Measurements from ENCODE around the gene GPD1L.

GPD1L gene

GRCh38 chr3:32157600-32158264 lies 51.3 kb downstream of the GPD1L start:
- TF ChIP-seq CTCF (IDR thresholded peaks at IDR 0.05; ENCODE audit: low read depth, low read length) (no peak), EZH2phosphoT487 (IDR thresholded peaks at IDR 0.05; ENCODE audit: low read depth) (no peak)
- H3K9me3 ChIP-seq (ENCODE audit: insufficient read depth, low read length), result no peaks in the 10 kb centered on the region
- no peak overlapping the region for H3K4me2 ChIP-seq (ENCODE audit: low read length)
- no peaks in the 10 kb centered on the region for H3K27me3 ChIP-seq (ENCODE audit: low read depth, low read length)
- no peaks in the 10 kb centered on the region for H3K36me3 ChIP-seq (replicated peaks; ENCODE audit: low read depth, low read length)
- no peak overlapping the region for H3K27ac ChIP-seq (ENCODE audit: low read length)
- H4K20me1 ChIP-seq (ENCODE audit: insufficient read depth, low read length), result no peaks in the 10 kb centered on the region
- H3K4me1 ChIP-seq (ENCODE audit: low read length), result no peaks in the 10 kb centered on the region
- no peaks in the 10 kb centered on the region for H3K79me2 ChIP-seq (ENCODE audit: low read length)
- H2AFZ ChIP-seq (ENCODE audit: low read depth, low read length), result no peak overlapping the region
- H3K9ac ChIP-seq (ENCODE audit: low read length), result no peak overlapping the region
- H3K4me3 ChIP-seq (ENCODE audit: low read length), result no peak overlapping the region

GRCh38 chr3:32160706-32161214 lies 54.3 kb downstream of the GPD1L start:
- no peaks in the 10 kb centered on the region for H3K4me1 ChIP-seq (ENCODE audit: low read length)
- no peaks in the 10 kb centered on the region for H4K20me1 ChIP-seq (ENCODE audit: insufficient read depth, low read length)
- H3K36me3 ChIP-seq (replicated peaks; ENCODE audit: low read depth, low read length), result peaks cover 14% of the 10 kb centered on the region
- H3K9me3 ChIP-seq (ENCODE audit: insufficient read depth, low read length), result no peaks in the 10 kb centered on the region
- H3K4me2 ChIP-seq (ENCODE audit: low read length), result no peak overlapping the region
- H3K4me3 ChIP-seq (ENCODE audit: low read length), result no peak overlapping the region
- no peak overlapping the region for H2AFZ ChIP-seq (ENCODE audit: low read depth, low read length)
- H3K27me3 ChIP-seq (ENCODE audit: low read depth, low read length), result no peaks in the 10 kb centered on the region
- no peaks in the 10 kb centered on the region for H3K79me2 ChIP-seq (ENCODE audit: low read length)
- H3K9ac ChIP-seq (ENCODE audit: low read length), result no peak overlapping the region
- no peak overlapping the region for H3K27ac ChIP-seq (ENCODE audit: low read length)
- TF ChIP-seq CTCF (IDR thresholded peaks at IDR 0.05; ENCODE audit: low read depth, low read length) (no peak), EZH2phosphoT487 (IDR thresholded peaks at IDR 0.05; ENCODE audit: low read depth) (no peak)

- no peak overlapping the region for H3K27ac ChIP-seq (ENCODE audit: low read length)
- no peaks in the 10 kb centered on the region for H3K79me2 ChIP-seq (ENCODE audit: low read length)
- no peaks in the 10 kb centered on the region for H3K27me3 ChIP-seq (ENCODE audit: low read depth, low read length)
- no peak overlapping the region for H3K4me3 ChIP-seq (ENCODE audit: low read length)
- H4K20me1 ChIP-seq (ENCODE audit: insufficient read depth, low read length), result no peaks in the 10 kb centered on the region
- H2AFZ ChIP-seq (ENCODE audit: low read depth, low read length), result no peak overlapping the region
- no peak overlapping the region for H3K9ac ChIP-seq (ENCODE audit: low read length)
- no peaks in the 10 kb centered on the region for H3K9me3 ChIP-seq (ENCODE audit: insufficient read depth, low read length)
- H3K4me2 ChIP-seq (ENCODE audit: low read length), result no peak overlapping the region
- TF ChIP-seq CTCF (IDR thresholded peaks at IDR 0.05; ENCODE audit: low read depth, low read length) (no peak), EZH2phosphoT487 (IDR thresholded peaks at IDR 0.05; ENCODE audit: low read depth) (no peak)
- H3K4me1 ChIP-seq (ENCODE audit: low read length), result no peaks in the 10 kb centered on the region
- peaks cover 43% of the 10 kb centered on the region for H3K36me3 ChIP-seq (replicated peaks; ENCODE audit: low read depth, low read length)
Measured at GRCh38 chr3:32165442-32165841, 59.0 kb downstream of the GPD1L start.

GRCh38 chr3:32166654-32167053 lies 60.2 kb downstream of the GPD1L start:
- TF ChIP-seq CTCF (IDR thresholded peaks at IDR 0.05; ENCODE audit: low read depth, low read length) (no peak), EZH2phosphoT487 (IDR thresholded peaks at IDR 0.05; ENCODE audit: low read depth) (no peak)
- no peaks in the 10 kb centered on the region for H3K4me1 ChIP-seq (ENCODE audit: low read length)
- H3K4me3 ChIP-seq (ENCODE audit: low read length), result no peak overlapping the region
- H3K4me2 ChIP-seq (ENCODE audit: low read length), result no peak overlapping the region
- no peak overlapping the region for H3K9ac ChIP-seq (ENCODE audit: low read length)
- H3K79me2 ChIP-seq (ENCODE audit: low read length), result no peaks in the 10 kb centered on the region
- H3K27me3 ChIP-seq (ENCODE audit: low read depth, low read length), result no peaks in the 10 kb centered on the region
- peaks cover 49% of the 10 kb centered on the region for H3K36me3 ChIP-seq (replicated peaks; ENCODE audit: low read depth, low read length)
- H3K9me3 ChIP-seq (ENCODE audit: insufficient read depth, low read length), result peaks cover 4% of the 10 kb centered on the region; the same call in 1 of the 2 replicates
- H2AFZ ChIP-seq (ENCODE audit: low read depth, low read length), result no peak overlapping the region
- no peaks in the 10 kb centered on the region for H4K20me1 ChIP-seq (ENCODE audit: insufficient read depth, low read length)
- H3K27ac ChIP-seq (ENCODE audit: low read length), result no peak overlapping the region

All from OCI-LY3 (cell line).